Glomerular endothelial cell (primary cell): ENCODE results near the gene NEDD4L. TPM values are rescaled to one million over a fixed set of nuclear protein-coding genes. Genes with fewer than 3 reads are reported as not detected.

Experiments used
- DNase-seq: peaks from one replicate; pipeline ENCODE4 v3.0.0-alpha.2; 2011; ENCODE audit warnings: low read depth, low spot score; ENCODE audit errors: extremely low read depth
- total RNA-seq: library from RNA; depleted of rRNA; stranded (reverse); fragments of >200 nt; gene quantifications from 2 replicates; pipeline ENCODE4 v1.2.3, GENCODE V29; 2015

The NEDD4L gene
- total RNA-seq, 1 donor from 2014 or later, result 63.9 TPM

- DNase-seq, result no peak
These were observed 184.7 kb downstream of the NEDD4L start for GRCh38 chr18:58228762-58229161.

DNA sequence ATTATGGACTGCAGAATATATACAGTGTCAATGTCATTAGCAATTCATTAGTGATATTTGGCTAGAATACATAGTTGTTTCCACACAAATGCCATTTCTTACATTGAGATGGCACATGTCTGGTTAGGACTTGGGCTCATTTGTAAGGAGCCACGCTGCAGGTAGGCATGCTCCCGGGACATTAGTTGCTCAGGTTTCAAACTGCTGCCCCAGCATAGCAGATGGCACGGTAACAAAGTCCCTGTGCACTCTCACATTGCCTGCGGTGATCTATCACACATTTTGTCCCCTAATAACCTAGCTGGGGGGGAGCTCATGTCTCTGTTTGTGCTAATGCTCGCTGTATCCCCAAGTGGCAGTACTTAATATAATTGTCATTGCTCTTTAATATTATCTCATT, 185.1 kb downstream of the NEDD4L start:
- no peak for DNase-seq

GRCh38 chr18:58230438-58231179, 186.6 kb downstream of the NEDD4L start:
- DNase-seq, result no peak

GRCh38 chr18:58231930-58232329, 187.9 kb downstream of the NEDD4L start:
- DNase-seq, result no peak

GRCh38 chr18:58232668-58233067, 188.6 kb downstream of the NEDD4L start:
- DNase-seq, result no peak

DNA sequence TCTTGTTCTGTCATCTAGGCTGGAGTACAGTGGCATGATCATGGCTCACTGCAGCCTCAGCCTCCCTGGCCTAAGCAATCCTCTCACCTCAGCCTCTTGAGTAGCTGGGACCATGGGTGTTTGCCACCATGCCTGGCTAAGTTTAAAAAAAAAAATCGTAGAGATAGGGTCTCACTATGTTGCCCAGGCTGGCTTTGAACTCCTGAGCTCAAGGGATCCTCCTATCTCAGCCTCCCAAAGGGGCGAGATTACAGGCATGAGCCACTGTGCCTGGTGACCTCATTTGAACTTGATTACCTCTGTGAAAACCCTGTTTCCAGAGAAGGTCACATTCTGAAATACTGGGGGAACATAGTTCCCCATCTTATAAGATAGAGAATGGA, 190.3 kb downstream of the NEDD4L start:
- DNase-seq, result no peak

DNA sequence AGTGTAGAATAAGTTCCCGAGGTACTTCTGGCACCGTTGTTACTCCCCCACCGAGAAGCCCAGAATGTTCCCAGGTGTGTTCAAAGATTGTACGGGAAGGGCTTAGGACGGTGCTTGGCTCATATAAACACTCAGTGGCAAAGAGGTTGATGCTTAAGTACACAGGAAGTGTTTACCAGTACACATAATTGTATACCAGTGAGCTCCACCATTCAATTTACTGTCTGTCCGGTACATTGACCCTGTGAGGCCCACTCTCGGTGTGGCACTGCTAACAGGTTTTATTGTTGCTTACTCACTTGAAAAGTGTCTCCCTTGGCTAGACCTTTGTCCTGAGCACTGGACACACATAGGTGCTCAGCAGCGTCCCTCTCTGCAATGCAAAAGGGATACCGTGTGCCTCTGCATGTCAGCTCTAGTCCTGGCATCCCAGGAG, 191.0 kb downstream of the NEDD4L start:
- DNase-seq, result no peak

GRCh38 chr18:58239879-58240278, 195.9 kb downstream of the NEDD4L start:
- DNase-seq, result no peak

GRCh38 chr18:58241026-58241679, 197.1 kb downstream of the NEDD4L start:
- no peak for DNase-seq

DNA sequence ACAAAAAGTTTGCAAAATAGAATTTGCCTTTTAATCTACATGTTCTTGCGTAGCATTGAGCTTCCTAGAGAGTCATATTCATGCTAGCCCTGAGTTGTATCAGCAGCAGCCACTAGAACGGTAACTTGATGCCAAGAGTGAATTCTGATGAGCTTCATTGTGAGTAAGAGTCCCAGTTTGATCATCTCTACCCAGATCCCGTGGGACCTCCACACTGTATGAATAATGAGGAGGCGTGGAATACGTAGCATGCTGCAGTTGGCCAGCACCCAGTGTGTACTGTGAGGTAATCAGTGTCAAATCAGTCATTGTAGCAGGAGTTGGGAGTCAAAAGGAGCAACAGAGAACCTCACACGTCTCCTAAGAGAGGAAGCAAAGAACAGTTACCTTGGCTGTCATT, 197.9 kb downstream of the NEDD4L start:
- DNase-seq, result no peak

GRCh38 chr18:58242435-58242834, 198.4 kb downstream of the NEDD4L start:
- no peak for DNase-seq

GRCh38 chr18:58242968-58243367, 198.9 kb downstream of the NEDD4L start:
- DNase-seq, result no peak

- DNase-seq, result no peak
These were observed 199.4 kb downstream of the NEDD4L start for GRCh38 chr18:58243401-58243800.

DNA sequence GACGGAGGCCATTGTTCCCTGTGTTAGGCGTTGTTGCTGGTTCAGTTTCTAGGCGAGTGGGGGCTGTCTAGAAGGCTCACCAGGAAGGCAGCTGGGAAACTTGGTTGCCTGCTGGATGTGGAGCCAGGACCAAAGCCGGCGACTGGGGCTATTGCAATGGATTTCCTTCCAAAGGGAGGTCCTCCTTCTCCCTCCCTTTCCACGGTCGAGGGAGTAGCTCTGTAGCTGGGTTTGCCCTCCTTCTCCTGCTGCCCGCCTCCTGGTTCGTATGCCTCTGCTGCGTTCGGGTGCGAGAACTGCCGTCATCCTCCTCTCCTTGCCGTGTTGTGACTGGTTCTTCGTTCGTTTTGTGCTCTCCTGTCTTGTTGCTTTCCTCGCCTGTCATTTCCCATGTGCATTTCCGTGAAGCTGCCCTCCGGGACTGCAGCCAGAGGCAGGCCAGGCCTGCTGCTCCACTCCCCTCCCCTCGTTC, 203.4 kb downstream of the NEDD4L start:
- no peak for DNase-seq

DNA sequence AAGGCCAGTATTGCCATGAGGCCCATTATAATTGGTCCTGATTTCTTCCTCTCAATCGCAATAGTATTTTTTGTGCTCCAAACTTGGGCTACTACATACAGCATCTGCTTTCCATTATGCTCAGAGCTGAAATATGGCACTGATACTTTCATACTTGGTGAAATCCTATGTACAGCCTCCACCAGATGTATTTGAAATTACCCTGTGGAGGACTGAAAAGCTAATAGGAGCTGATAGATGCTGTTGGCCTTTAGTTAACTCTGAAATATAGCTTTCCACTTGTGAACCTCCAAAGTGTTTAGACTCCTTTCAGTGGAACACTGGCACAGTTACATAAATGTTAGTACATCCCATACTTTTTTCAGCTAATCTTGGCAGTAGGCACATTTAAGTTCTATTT, 205.7 kb downstream of the NEDD4L start:
- DNase-seq, result no peak

GRCh38 chr18:58251416-58251815, 207.4 kb downstream of the NEDD4L start:
- DNase-seq, result no peak

- no peak for DNase-seq
These were observed 208.1 kb downstream of the NEDD4L start for GRCh38 chr18:58252166-58252565.

DNA sequence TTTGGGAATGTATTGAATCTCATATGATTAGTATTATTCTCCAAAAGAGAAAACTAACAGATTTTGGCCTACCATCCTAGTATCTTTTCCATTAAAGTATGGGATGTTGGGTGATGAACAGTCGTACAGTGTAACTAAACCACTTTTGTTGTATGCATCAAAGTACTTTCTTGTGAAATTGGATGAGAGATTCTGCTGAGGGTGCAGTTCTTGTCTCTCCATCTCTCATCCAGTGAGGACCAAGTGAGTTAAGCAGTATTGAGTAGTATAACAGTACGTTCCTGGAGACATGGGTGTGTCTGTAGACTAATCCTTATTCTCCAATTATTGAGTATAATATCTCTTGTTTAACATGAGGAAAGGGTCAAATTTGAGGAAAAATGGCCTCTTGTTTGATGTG, 209.3 kb downstream of the NEDD4L start:
- no peak for DNase-seq

- DNase-seq, result no peak
These were observed 209.8 kb downstream of the NEDD4L start for GRCh38 chr18:58253871-58254270.

GRCh38 chr18:58254873-58255511, 211.0 kb downstream of the NEDD4L start:
- no peak for DNase-seq

GRCh38 chr18:58255701-58256311, 211.8 kb downstream of the NEDD4L start:
- DNase-seq, result no peak
